Peyer's patch (tissue), 4 donors: ENCODE measurements around the gene RGS9BP.

Source experiments
- CTCF ChIP-seq, 6 experiments: fragments of 450-650 bp in 4 of 6; fragments of 200-600 bp in 2 of 6; sonication (generic) in 1 of 6; IDR thresholded peaks; one replicate each; pipeline ENCODE4 v1.5.1; 2017 to 2019; ENCODE audit warnings: antibody characterized with exemption in 6 of 6, mild to moderate bottlenecking in 3 of 6, moderate library complexity in 1 of 6
- POLR2A ChIP-seq, 2 donors: fragments of 450-650 bp; IDR thresholded peaks; one replicate each; pipeline ENCODE4 v1.5.1; 2017; ENCODE audit warnings: antibody characterized with exemption in 2 of 2, mild to moderate bottlenecking in 2 of 2, moderate library complexity in 2 of 2

GRCh38 chr19:32630338-32630737 lies 45.3 kb upstream of the RGS9BP start:
- TF ChIP-seq CTCF (IDR thresholded peaks at IDR 0.05): no peak
- TF ChIP-seq POLR2A (IDR thresholded peaks at IDR 0.05): no peak
